HL-60 (cell line): Measurements from ENCODE around the gene MMP2.

Experiments used
- DNase-seq, 2 experiments: peaks; one replicate each; pipeline ENCODE4 v3.0.0-alpha.2; 2010 to 2020; ENCODE audit warnings: low read depth in 1 of 2, low spot score in 1 of 2
- H3K27ac ChIP-seq: fragments of 250-450 bp; sonication (Bioruptor Pico); replicated peaks from 2 replicates; pipeline ENCODE4 v1.5.1; 2020; ENCODE audit warnings: mild to moderate bottlenecking, moderate library complexity
- H3K27me3 ChIP-seq: fragments of 250-450 bp; sonication (Bioruptor Pico); 2 replicates; pipeline ENCODE4 v1.5.1; 2021; ENCODE audit warnings: mild to moderate bottlenecking, moderate library complexity; ENCODE audit not compliant: insufficient read depth, poor library complexity, severe bottlenecking
- H3K4me3 ChIP-seq: replicated peaks from 2 replicates; pipeline ENCODE4 v1.5.1; 2011; ENCODE audit warnings: mild to moderate bottlenecking, control low read depth, low read length; ENCODE audit not compliant: insufficient read depth
- CTCF ChIP-seq: IDR thresholded peaks from one replicate; pipeline ENCODE4 v1.5.1; 2011; ENCODE audit warnings: low read length, control low read depth, inconsistent platforms; ENCODE audit not compliant: insufficient read depth
- GABPA ChIP-seq: IDR thresholded peaks from 2 replicates; pipeline ENCODE4 v1.6.1; 2012; ENCODE audit warnings: low read depth
- POLR2AphosphoS5 ChIP-seq: IDR thresholded peaks from 2 replicates; pipeline ENCODE4 v1.6.1; 2012; ENCODE audit warnings: low read depth
- REST ChIP-seq: IDR thresholded peaks from 2 replicates; pipeline ENCODE4 v1.6.1; 2012; ENCODE audit warnings: low read depth; ENCODE audit not compliant: insufficient replicate concordance
- SPI1 ChIP-seq: IDR thresholded peaks from 2 replicates; pipeline ENCODE4 v1.6.1; 2012; ENCODE audit warnings: low read depth, mild to moderate bottlenecking, borderline replicate concordance

MMP2 gene

GRCh38 chr16:55466209-55466608, 12.8 kb upstream of the MMP2 start:
- DNase-seq, result no peak
- Histone ChIP-seq H3K27me3 (no peaks in the 10 kb centered on the region), H3K4me3 (no peak overlapping the region), H3K27ac (no peak overlapping the region)
- TF ChIP-seq POLR2AphosphoS5 (no peak), SPI1 (no peak), REST (no peak), CTCF (no peak), GABPA (no peak)

GRCh38 chr16:55467898-55468297, 11.1 kb upstream of the MMP2 start:
- no peak for TF ChIP-seq REST
- no peak for TF ChIP-seq GABPA
- TF ChIP-seq CTCF, result no peak
- no peak for TF ChIP-seq SPI1
- no peak for TF ChIP-seq POLR2AphosphoS5
- H3K27ac ChIP-seq, result no peak overlapping the region
- H3K27me3 ChIP-seq, result no peaks in the 10 kb centered on the region
- no peak overlapping the region for H3K4me3 ChIP-seq
- DNase-seq, result no peak

- Histone ChIP-seq H3K4me3 (no peak overlapping the region), H3K27ac (no peak overlapping the region), H3K27me3 (no peaks in the 10 kb centered on the region)
- no peak for DNase-seq
- TF ChIP-seq POLR2AphosphoS5, result no peak
- TF ChIP-seq SPI1, result no peak
- TF ChIP-seq REST, result no peak
- no peak for TF ChIP-seq CTCF
- no peak for TF ChIP-seq GABPA
Measured at GRCh38 chr16:55468352-55468990, 10.5 kb upstream of the MMP2 start.
